NT2/D1 (cell line): ENCODE results near the gene PLA2G2C.
A peak's percentile ranks its signal among the peaks of the same experiment; 100 is the strongest.

Experiments used
- DNase-seq: peaks from one replicate; pipeline ENCODE4 v3.0.0-alpha.2; 2011; ENCODE audit warnings: low read depth, low spot score
- H3K27me3 ChIP-seq: 2 replicates; pipeline ENCODE4 v1.6.0; 2011; ENCODE audit warnings: mild to moderate bottlenecking; ENCODE audit not compliant: insufficient read length, insufficient read depth
- H3K36me3 ChIP-seq: 2 replicates; pipeline ENCODE4 v1.6.1; 2011; ENCODE audit warnings: mild to moderate bottlenecking, low read length, mixed read lengths; ENCODE audit not compliant: insufficient read depth, insufficient read length
- H3K4me1 ChIP-seq: 2 replicates; pipeline ENCODE4 v1.5.1; 2011; ENCODE audit not compliant: insufficient read depth, insufficient read length
- H3K4me3 ChIP-seq: 2 replicates; pipeline ENCODE4 v1.5.1; 2011; ENCODE audit warnings: low read depth; ENCODE audit not compliant: insufficient read length
- H3K9ac ChIP-seq: 2 replicates; pipeline ENCODE4 v1.6.0; 2011; ENCODE audit warnings: low read depth; ENCODE audit not compliant: insufficient read length
- H3K9me3 ChIP-seq: 2 replicates; pipeline ENCODE4 v1.5.1; 2011; ENCODE audit warnings: mild to moderate bottlenecking, low read length; ENCODE audit not compliant: insufficient read depth
- SUZ12 ChIP-seq: IDR thresholded peaks from 2 replicates; pipeline ENCODE4 v1.6.1; 2011; ENCODE audit not compliant: insufficient read length, insufficient read depth; ENCODE audit errors: extremely low read depth
- YY1 ChIP-seq: IDR thresholded peaks from 2 replicates; pipeline ENCODE4 v1.6.1; 2011; ENCODE audit not compliant: insufficient read length, insufficient read depth
- ZNF274 ChIP-seq: IDR thresholded peaks from 2 replicates; pipeline ENCODE4 v1.6.1; 2011; ENCODE audit warnings: mild to moderate bottlenecking, low read depth, low read length

The PLA2G2C gene

GRCh38 chr1:20188455-20188817, 2.1 kb upstream of the PLA2G2C start:
- DNase-seq: no peak
- no peaks in the 10 kb centered on the region for H3K27me3 ChIP-seq
- H3K4me3 ChIP-seq: no peak overlapping the region
- H3K36me3 ChIP-seq: no peaks in the 10 kb centered on the region
- peaks cover 7% of the 10 kb centered on the region for H3K4me1 ChIP-seq
- TF ChIP-seq ZNF274 (no peak), YY1 (no peak), SUZ12 (no peak)
- H3K9me3 ChIP-seq: no peaks in the 10 kb centered on the region
- no peak overlapping the region for H3K9ac ChIP-seq

GRCh38 chr1:20187813-20188454, 1.6 kb upstream of the PLA2G2C start:
- H3K4me3 ChIP-seq: no peak overlapping the region
- peaks cover 7% of the 10 kb centered on the region for H3K4me1 ChIP-seq
- TF ChIP-seq SUZ12: no peak
- no peak for TF ChIP-seq ZNF274
- no peak for TF ChIP-seq YY1
- no peak for DNase-seq
- H3K27me3 ChIP-seq: no peaks in the 10 kb centered on the region
- H3K9ac ChIP-seq: no peak overlapping the region
- no peaks in the 10 kb centered on the region for H3K36me3 ChIP-seq
- no peaks in the 10 kb centered on the region for H3K9me3 ChIP-seq

- Histone ChIP-seq H3K9me3 (no peaks in the 10 kb centered on the region), H3K4me3 (no peak overlapping the region), H3K4me1 (peaks cover 7% of the 10 kb centered on the region), H3K9ac (no peak overlapping the region), H3K27me3 (no peaks in the 10 kb centered on the region), H3K36me3 (no peaks in the 10 kb centered on the region)
- no peak for DNase-seq
- no peak for TF ChIP-seq YY1
- TF ChIP-seq SUZ12: no peak
- TF ChIP-seq ZNF274: no peak
Measured at GRCh38 chr1:20187103-20187812, 940 bp upstream of the PLA2G2C start.

GRCh38 chr1:20184997-20185833, 1.1 kb downstream of the PLA2G2C start:
- Histone ChIP-seq H3K27me3 (no peaks in the 10 kb centered on the region), H3K36me3 (no peaks in the 10 kb centered on the region), H3K9ac (peak overlapping the region; percentile 69), H3K4me1 (peaks cover 7% of the 10 kb centered on the region), H3K4me3 (peak overlapping the region; percentile 27), H3K9me3 (no peaks in the 10 kb centered on the region)
- no peak for DNase-seq
- TF ChIP-seq SUZ12 (no peak), YY1 (no peak), ZNF274 (no peak)

- no peak for DNase-seq
- H3K27me3 ChIP-seq: no peaks in the 10 kb centered on the region
- no peaks in the 10 kb centered on the region for H3K36me3 ChIP-seq
- TF ChIP-seq SUZ12 (no peak), ZNF274 (no peak), YY1 (no peak)
- H3K4me3 ChIP-seq: no peak overlapping the region
- H3K9ac ChIP-seq: no peak overlapping the region
- no peaks in the 10 kb centered on the region for H3K9me3 ChIP-seq
- peaks cover 7% of the 10 kb centered on the region for H3K4me1 ChIP-seq
Measured at GRCh38 chr1:20184481-20184900, 1.8 kb downstream of the PLA2G2C start.

- Histone ChIP-seq H3K9ac (no peak overlapping the region), H3K27me3 (no peaks in the 10 kb centered on the region), H3K9me3 (no peaks in the 10 kb centered on the region), H3K4me1 (peaks cover 7% of the 10 kb centered on the region), H3K4me3 (no peak overlapping the region), H3K36me3 (no peaks in the 10 kb centered on the region)
- no peak for DNase-seq
- TF ChIP-seq SUZ12 (no peak), YY1 (no peak), ZNF274 (no peak)
Measured at GRCh38 chr1:20183616-20184271, 2.6 kb downstream of the PLA2G2C start.
